Activated CD8-positive, alpha-beta memory T cell treated with anti-CD3 and anti-CD28 coated beads for 48 hours (primary cell): Measurements from ENCODE around the gene CACFD1.
"Not testable (repeated sequence)": the region's sequence is repeated elsewhere in the genome, so short reads cannot be mapped to it uniquely, and the experiment has no call there.

Experiments
- DNase-seq, 3 experiments: peaks; one replicate each; pipeline ENCODE4 v3.0.0-alpha.2; 2020; ENCODE audit warnings: low read depth in 2 of 3, low spot score in 2 of 3

CACFD1 gene

DNA sequence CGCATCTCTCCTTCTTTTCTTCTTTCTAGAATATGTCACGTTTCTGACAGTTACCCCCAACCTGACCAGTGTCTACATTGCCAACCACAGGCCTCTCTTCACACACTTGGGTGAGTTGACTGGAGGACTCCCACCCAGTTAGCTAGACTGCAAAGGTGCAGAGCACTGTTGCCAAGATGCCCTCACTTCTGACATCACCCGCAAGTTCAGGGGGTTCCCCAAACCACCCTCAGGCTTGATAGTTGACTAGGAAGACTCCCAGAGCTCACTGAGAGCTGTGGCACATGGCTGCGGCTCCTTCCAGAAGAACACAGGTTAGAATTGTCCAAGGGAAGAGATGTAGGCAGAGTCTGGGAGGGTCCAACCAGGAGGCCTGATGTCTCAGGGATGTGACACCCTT, 20.4 kb upstream of the CACFD1 start:
- no peak for DNase-seq

DNA sequence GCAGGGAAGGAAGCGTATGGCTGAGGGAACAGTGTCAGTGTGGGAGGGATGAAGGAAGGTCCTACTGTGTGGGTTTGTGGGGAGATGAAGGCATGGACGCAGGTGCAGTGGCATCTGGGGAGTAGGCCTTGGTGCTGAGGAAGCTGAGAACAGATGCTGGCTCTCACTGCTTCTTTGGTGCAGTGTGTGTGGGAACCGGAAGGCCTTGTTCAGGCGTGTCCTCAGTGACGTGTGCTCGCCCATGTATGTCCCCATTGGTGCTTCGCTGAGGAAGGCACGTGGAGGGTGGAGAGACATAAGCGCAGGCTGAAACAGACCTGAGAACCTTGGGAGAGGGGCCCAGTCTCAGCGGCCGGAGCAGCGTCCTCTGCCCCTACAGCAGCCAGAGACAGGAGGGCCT, 18.9 kb upstream of the CACFD1 start:
- DNase-seq, result no peak

DNA sequence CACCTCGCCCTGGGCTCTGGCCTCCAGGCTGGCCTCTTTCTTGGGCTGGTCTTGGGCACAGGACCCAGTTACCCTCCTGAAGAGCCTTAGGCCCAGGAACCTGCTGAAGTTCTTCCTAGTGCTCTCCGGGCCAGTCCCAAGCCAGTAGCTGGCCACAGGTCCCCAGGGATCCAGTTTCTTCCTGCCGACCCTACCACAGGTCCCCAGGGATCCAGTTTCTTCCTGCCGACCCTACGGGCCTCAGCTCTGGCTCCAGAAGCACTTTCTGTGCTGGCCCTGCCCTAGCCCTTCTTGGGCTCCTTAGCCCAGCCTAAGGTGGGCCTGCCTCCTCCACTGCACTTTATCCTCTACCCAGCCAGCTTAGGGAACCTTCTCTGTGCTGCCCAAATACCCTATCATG, 18.2 kb upstream of the CACFD1 start:
- no peak for DNase-seq

DNA sequence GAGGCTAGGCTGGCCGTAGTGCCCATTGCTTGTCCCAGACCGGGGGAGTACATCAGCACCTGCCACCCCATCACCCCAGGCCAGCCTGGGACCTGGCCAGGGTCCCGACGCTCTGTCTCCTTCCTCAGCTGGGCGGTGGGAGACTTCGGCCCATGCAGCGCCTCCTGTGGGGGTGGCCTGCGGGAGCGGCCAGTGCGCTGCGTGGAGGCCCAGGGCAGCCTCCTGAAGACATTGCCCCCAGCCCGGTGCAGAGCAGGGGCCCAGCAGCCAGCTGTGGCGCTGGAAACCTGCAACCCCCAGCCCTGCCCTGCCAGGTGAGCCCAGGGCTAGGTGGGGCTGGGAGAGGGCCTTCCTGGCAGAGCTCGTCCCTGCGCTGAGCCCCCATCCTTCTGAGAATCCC, 16.5 kb upstream of the CACFD1 start:
- DNase-seq, result no peak

DNA sequence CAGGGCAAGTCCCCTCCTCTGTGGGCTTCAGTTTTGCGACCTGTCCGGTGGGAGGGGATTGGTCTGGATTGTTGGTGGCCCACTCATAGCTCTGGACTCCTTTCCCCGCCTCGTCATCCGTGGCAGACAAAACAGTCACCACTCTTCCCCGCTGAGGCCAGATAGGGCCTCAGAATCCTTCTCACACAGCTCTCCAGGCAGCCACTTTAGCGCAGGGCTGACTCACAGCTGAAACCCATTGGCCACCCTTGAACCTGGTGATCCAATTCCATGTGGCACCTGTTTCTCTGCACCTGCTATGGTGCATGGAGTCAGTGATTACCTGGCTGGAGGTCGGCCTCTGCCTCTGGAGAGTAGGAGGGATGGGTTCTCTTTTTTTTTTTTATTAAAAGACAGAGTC, 15.8 kb upstream of the CACFD1 start:
- no peak for DNase-seq

DNA sequence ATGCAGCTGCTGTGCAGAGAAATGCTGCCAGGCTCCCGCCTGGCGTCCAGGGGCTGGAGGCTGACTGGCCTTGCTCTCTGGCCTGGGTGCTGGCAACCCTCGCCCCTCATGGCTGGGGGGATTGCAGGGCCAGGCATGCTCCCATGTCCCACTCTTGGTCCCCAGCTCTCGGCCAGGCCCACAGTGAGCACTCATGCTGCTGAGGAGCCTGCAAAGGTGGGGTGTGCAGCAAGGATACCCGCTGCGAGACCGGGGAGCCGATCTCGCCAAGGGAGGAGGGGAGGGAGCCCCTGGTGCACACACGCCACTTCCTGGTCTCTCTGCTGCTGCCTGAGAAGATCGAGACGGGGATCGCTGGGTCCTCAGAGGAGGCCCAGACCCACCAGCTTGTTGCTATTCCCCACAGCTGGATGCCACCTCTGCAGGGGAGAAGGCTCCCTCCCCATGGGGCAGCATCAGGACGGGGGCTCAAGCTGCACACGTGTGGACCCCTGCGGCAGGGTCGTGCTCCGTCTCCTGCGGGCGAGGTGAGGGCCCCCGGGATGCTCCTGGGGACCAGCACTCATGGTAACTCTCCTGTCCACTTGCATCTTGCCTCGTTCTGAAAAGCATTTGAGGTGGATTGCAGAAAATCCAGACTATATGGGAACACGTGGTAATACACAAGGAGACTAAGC, 14.3 kb upstream of the CACFD1 start:
- no peak for DNase-seq

DNA sequence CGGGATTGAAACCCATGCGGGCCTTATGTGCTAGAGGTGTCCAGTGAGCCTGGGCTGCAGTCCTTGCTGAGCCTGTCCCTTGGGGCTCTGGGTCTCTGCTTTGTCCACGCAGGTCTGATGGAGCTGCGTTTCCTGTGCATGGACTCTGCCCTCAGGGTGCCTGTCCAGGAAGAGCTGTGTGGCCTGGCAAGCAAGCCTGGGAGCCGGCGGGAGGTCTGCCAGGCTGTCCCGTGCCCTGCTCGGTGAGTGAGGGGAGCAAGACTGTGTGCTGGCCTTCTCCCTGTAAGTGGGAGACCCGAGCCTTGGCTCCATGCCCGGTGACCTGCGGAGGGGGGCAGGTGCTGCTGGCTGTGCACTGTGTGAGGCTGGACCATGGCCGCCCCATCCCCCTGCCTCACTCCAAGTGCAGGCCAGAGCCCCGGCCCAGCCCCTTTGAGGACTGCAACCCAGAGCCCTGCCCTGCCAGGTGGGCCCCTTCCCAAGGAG, 11.2 kb upstream of the CACFD1 start:
- DNase-seq, result no peak

DNA sequence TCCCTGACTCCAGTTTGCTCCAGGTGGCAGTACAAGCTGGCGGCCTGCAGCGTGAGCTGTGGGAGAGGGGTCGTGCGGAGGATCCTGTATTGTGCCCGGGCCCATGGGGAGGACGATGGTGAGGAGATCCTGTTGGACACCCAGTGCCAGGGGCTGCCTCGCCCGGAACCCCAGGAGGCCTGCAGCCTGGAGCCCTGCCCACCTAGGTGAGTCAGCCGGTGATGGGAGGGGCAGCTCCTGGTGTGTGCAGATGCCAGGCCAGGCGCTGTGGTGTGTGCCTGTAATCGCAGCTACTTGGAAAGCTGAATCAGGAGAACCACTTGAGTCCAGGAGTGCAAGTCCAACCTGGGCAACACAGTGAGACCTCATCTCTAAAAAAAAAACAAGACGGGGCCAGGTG, 10.0 kb upstream of the CACFD1 start:
- no peak for DNase-seq

DNA sequence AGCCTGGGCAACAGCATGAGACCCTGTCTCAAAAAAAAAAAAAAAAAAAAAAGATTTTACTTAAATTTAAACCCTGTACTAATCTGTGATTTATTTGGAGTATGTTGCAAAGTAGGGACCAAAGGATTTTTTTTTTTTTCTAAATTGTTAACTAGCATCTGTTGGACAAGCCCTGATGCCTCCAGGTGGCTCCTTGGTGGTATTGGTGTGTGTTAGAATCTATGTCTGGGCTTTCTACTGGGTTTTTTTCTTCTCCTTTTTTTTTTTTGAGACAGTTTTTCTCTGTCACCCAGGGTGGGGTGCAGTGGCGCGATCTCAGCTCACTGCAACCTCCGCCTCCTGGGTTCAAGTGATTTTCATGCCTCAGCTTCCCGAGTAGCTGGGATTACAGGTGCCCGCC, 7.9 kb upstream of the CACFD1 start:
- not testable (repeated sequence) for DNase-seq

DNA sequence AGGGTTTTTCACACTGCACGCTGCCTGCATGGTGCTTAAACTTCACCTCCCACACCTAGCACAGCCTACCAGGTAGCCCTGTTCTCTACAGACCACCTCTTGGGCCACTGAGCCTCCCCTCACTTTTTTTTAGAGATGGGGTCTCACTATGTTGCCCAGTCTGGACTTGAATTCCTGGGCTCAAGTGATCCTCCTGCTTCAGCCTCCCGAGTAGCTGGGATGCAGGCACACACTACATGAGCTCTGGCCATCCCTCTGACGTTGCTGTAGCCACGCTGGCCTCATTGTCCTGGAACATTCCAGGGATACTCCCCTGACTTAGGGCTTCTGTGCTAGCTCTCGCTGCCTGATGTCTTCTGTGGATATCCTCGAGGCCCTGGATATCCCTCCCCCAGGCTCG, 7.2 kb upstream of the CACFD1 start:
- DNase-seq, result no peak

DNA sequence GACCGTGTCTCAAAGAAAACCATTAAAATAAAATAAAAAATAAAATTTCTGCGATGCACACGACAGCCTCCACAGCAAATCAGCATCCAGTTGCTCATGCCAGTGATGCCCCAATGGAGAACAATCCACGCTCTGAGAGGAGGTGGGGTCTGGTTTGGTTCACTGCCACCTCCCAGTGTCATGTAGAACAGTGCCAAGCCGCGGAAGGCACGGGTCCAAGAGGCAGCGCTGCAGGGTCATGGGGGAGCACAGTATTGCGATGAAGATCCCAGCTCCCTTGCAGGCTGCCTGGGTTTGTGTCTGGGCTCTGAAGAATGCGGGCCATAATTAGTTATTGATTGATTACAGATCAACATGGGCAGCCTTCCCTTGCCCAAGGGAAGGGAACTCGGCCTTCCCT, 6.1 kb upstream of the CACFD1 start:
- DNase-seq, result no peak

DNA sequence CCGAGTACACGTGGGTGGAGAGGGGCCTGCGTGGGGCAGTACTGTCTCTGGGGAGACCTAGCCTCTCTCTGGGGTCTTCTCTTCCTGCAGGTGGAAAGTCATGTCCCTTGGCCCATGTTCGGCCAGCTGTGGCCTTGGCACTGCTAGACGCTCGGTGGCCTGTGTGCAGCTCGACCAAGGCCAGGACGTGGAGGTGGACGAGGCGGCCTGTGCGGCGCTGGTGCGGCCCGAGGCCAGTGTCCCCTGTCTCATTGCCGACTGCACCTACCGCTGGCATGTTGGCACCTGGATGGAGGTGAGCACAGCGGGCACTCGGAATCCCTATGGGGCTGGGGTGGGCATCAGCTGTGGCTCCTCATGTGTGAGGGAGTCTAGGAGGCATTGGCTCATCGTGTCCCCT, 5.5 kb upstream of the CACFD1 start:
- DNase-seq, result no peak

DNA sequence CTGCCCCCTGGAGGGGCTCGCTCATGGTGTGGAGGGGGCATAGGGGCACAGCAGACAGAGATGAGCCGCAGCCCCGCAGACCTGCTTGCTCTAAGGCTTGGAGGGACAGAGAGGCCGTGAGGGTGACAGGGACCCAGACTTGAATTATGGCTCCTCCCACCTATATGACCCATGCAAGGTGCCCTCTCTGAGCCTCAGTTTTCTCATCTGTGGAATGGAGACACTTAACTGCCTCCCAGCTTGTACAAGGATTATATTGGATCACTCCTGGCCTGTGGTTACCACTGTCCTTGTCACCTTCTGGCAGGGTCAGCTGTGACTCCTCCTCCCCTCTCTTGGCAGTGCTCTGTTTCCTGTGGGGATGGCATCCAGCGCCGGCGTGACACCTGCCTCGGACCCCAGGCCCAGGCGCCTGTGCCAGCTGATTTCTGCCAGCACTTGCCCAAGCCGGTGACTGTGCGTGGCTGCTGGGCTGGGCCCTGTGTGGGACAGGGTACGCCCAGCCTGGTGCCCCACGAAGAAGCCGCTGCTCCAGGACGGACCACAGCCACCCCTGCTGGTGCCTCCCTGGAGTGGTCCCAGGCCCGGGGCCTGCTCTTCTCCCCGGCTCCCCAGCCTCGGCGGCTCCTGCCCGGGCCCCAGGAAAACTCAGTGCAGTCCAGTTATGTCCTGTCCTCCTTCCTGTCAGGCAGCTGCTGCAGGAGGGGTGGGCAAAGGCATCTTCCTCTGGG, 4.7 kb upstream of the CACFD1 start:
- DNase-seq, result no peak

DNA sequence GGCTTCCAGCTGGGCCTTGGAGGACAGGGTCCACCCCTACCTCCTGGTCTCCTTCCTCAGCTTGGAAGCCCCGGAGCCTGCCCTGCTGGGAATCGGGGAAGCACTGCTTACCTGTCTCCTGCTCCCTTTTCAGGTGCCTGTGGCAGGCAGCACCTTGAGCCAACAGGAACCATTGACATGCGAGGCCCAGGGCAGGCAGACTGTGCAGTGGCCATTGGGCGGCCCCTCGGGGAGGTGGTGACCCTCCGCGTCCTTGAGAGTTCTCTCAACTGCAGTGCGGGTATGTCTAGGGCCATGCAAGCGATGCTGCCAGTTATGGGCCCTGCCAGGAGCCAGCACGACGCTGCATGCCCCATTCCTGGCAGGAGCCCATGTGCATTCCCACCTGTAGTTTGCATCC, 3.8 kb upstream of the CACFD1 start:
- no peak for DNase-seq

DNA sequence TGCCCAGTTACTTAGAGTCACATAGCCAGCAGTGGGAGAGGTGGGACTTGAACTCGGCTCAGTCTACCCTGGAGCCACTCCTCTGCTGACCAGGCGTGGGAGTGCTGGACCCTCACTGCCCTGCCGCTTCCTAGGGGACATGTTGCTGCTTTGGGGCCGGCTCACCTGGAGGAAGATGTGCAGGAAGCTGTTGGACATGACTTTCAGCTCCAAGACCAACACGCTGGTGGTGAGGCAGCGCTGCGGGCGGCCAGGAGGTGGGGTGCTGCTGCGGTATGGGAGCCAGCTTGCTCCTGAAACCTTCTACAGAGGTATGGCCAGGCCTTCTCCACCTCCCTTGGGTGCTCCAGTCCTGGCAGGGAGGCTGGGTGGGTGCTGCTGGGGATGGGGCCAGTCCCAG, 3.4 kb upstream of the CACFD1 start:
- no peak for DNase-seq

DNA sequence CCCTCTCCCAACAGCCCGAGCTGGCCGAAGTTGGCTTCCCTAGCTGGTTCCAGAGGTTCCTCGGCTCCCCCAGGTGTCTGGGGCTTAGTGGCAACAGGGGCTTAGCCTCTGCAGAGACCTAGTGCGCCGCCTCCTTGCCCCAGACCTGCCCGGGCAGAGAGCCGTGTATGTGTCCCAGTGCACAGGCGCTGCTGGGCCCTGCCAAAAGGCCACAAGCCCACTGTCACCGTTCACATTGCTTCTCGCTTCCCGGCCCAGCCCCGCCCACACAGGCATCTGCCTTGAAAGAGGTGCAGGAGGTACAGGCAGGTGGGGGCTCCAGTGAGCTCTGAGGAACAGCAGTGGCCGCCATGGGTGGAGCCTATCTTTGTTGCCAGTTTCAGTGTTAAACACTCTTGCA, 2.5 kb upstream of the CACFD1 start:
- no peak for DNase-seq

DNA sequence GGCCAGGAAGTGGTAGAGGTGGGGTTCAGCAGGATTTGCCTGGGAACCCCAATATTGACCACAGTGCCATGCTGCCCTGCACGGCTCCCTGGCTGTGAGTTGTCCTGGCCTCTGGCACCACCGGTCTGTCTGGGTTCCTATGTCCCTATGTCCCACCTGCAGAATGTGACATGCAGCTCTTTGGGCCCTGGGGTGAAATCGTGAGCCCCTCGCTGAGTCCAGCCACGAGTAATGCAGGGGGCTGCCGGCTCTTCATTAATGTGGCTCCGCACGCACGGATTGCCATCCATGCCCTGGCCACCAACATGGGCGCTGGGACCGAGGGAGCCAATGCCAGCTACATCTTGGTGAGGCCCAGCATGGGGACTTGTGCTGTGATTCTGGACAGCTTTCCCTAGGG, 2.0 kb upstream of the CACFD1 start:
- no peak for DNase-seq

DNA sequence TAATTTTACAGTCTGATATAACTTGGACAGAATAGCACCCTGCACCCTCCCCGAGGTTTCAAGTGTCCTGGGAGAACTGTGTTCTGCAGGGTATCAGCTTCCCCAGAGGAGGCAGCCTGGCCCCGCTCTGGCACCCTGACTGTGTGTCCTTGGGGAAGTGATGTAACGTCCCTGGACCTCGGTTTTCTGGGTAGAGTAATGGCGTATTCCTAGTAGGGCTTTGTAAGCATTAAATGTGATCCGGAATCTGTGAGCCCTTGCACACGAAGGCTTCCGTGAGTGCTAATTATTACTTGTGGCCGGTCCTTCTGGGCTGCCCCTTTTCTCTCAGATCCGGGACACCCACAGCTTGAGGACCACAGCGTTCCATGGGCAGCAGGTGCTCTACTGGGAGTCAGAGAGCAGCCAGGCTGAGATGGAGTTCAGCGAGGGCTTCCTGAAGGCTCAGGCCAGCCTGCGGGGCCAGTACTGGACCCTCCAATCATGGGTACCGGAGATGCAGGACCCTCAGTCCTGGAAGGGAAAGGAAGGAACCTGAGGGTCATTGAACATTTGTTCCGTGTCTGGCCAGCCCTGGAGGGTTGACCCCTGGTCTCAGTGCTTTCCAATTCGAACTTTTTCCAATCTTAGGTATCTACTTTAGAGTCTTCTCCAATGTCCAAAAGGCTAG, 1.0 kb upstream of the CACFD1 start:
- DNase-seq, result no peak

DNA sequence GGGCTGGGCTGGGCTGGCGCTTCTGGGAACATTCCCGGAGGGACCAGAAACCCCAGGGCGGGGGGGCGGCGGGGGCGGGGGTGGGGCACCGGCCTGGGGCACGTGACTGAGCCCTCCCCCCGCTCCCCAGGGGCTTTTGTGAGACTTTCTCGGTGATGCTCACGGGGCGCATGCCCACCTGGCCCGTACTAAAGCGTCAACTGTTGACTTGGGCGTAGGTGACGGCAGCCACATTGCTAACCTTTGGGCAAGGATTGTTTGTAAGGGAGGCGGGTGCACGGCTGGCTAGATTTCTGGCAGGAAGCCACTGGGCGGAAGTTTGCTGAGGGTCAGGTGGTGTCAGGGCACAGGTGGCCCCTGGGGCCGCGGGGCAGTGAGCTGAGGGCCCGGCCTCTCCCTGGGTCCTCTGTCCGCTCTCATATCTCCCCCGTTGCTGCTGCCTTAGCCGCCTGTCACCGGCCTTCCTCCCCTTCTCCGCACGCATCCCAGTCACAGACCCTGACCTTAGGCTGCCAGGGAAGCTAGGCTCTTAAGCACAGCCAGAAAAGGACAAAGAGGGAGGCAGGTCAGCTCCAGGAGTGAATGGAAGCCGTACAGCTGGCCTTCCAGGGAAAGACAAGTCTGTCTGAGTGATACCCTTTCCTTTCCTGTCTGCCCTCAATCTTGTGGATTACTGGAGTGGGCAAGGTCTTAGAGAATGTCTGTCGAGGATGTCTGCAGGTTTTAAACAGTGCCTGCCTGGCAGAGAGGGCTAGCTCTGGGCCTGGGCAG, 812 bp downstream of the CACFD1 start:
- DNase-seq, result no peak

DNA sequence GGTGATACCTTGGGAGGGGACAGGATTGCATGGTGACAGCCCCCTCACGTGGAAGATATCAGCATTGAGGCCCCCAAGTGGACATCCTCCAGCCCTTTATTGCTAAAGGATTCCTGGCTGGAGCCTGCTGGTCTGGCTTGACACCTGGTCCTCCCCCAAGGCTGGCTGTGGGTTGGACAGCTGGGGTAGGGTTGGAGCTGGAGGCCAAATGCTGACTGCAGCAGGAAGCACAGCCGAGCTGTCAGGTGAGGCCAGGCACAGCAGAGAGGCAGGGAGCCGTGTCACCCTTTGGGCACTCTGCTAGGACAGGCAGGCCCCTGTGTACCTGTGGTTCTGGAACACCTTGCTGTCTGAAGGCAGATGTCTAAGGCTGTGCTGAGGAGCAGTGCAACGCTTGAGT, 2.2 kb downstream of the CACFD1 start:
- DNase-seq, result no peak

DNA sequence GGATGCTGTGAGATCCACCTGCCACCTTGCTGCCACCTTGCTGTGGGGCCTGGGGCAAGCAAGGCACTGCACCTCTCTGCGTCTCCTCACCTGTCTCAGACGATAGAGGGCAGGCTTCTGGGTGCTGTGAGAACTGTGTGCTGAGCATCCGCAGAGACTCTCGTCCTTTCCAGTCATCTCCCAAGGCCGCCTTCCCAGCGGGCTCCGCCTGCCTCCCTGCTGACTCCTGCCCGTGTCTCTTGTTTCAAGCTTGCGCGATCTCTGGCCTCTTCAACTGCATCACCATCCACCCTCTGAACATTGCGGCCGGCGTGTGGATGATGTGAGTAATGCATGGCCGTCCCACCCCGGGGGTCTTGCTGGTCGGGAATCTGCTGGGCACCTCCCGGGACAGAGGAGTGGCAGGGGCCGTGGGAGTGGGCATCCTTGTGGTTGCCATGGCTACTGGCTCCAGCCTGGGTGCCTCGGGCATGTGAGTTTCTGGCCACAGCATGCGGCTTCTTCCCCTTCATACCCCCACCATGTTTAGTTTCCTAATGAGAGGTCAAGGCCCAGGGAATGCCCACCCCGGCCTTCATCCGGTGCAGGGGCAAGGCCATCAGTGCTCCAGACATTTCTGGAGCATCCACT, 3.6 kb downstream of the CACFD1 start:
- DNase-seq, result no peak
